Measurements from ENCODE around the gene S100A8.

The S100A8 gene

DNA sequence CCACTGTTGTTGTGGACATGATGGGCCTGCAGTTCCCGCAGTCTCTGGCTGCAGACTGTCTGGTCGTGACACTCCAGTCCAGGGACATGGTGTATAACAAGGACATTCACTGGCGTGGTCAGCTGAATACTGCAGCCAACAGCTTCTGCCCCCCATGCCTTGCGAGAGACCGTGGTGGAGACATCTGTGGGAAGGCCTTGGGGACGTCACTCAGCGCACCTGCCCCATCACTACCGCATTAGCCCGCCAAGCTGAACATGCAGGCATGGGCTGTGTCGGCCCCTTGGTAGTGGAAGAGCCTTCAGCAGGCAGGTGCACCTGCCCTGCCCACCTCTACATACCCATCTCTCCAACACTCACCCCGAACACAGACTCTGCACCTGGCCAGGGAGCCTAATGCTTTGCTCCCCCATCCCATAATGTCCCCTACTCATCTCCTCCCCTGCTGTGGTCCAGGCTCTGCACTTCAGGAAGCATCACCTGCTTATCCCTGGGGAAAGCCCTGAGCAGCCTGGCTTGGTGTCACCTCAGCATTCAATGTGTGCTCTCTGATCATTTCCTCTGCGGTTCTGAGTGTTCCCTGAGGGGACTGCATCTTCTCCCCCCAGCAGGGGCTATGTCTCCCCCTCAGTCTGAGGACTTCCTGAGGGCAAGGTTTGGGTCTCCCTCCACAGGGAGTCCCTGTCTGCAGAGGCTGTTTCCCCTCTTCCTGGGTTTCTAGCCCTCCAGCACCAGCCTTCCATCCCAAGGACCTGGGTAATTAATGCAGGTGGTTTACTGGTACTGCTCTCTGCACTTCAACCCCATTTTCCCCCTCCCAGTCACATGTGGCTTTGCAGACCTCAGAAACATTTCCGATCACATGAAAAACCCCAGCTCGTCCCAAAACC lies 45.4 kb downstream of the S100A8 start:
- no peak for DNase-seq

DNA sequence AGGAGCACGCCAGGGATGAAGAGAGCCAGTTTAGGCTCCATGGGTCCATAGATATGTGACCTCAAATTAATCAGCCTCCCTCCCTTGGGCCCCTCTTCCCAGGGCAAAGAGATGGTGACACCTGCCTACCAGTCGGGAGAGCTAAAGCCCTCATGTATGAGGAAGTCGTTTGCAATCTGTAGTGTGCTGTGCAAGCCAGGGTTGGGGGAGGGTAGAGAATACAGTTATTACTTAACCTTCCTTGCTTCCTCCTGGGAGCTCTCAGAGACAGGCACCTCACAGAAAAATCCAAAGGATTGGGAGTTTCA lies 46.2 kb downstream of the S100A8 start:
- DNase-seq: peak; percentile 77 to 80

DNA sequence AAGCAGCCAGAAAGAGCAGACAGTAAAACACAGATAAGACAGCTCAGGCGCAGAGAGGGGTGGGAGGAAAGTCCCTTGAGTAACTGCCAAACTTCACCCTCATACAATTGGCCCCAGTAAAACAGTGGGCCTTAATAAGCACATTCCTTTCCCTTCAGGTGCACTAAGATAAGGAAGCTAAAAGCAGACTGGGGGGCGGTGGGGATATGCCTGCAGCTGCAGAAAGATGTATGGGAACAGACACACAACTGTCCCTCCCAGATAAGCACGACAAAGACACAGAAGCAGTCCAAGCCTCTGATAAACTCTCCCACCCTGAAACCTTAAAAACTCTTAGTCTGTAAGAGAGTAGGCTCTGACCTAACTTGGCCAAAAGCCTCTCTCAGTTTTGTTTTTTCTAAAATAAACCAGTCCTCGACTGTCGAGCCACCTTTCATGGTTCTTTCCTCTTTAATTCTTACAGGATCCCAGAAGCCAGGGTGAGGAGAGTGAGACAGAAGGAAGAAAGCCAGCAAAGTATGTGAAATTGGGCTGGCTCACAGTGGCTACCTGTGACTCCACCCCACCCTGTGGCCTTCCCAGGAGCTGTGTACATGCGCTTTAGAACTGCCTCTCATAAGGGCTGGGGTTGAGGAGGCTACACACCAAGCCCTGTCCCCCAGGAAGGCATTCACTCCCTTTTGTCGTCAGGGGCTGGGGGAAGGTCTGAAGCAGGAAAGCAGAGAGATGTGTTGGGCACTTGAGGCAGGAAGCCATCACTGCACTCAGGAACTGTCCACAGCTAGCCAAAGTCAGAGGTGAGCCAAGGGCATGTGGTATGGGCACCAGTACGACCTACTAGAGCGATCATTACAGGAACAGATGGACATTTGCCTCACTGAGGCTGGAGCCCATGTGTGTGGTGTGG lies 46.8 kb downstream of the S100A8 start:
- DNase-seq: no peak

DNA sequence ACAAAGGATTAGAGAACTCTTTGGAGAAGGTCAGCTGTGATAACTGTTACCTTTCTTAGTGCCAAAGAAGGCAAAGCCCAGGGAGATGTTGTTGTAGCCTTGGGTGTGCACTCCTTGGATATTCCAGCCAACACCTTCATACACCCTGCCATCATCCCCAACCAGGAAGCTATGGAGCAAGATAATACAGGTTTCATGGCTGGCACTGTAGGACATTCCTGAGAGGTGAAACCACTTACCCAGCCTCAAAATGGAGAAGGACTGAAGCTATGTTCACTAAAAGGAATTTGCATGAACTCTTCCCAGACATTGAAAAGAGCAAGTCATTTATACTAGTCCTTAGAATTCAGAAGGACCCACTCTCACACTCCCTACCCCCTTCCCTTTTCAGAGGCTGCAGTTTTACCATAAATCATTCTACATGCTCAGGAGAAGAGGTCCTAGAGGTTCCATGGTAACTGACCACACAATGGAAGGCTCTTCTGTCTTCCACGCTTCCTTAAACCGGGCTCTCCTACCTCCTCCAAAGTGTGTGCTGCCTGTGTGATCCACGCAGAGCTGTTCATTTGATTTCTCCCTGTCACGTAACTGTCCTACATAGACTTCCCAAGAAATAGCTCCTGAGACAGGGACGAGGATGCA lies 47.7 kb downstream of the S100A8 start:
- no peak for DNase-seq

DNA sequence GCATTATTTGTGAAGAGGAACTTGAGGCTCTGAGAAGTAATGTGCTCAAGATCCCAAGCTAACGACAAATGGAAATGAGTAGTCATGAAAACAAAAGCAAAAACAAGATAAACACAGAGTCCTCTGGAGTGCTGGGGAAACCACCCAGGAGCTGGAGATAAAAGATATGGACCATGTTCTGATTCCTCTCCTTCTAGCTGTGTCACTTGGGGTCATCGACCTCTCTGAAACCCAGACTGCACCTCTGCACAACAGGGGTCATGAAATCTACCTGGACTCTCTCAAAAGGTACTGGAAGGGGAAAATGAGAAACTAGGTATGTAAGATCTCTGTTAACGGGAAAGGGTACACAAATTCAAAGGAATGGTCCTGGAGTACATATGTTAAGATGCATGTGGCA lies 48.7 kb downstream of the S100A8 start:
- no peak for DNase-seq

DNA sequence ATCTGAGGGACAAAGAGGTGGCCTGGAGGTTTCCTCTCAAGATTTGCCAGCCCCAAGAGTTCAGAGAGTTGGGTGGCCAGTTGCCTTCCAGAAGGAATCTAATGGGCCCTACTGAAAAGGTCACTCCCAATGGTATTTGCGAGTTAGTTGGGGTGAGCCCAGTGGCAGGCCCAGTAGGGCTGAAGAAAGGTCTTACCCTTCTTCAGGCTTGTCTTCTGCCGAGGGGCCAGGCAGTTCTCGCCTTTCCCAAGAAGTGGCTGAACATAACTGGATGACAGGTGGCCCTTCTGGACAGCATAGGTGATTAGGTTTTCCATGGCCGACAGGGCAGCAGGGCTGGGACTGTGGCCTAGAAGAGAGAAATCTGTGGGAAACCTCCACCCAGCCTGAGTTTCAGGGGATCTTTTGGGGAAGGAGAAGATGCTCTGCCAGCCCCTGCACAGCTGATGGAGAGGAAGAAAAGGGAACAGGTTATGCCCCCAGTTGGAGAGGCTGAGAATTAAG lies 49.4 kb downstream of the S100A8 start:
- DNase-seq: no peak

DNA sequence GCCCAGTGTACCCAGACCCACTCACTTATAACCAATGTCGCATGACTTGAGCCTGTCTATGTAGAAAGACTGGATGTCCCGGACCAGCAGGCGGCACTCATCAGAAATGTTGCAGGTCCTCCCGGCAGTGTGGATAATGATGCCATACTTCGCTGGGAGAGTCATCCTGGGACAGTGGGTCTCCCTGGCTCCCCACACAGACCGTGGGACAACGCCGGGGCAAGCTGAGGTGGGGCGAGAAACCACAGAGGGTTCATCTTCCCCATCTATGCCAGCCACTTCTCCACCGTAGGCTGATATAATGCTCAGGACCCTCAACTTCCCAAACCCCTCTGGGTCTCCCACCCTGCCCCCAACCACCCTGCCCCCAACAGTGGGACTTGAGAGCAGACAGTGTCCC lies 50.5 kb downstream of the S100A8 start:
- no peak for DNase-seq
